HG03025 (cell line): ENCODE results near the gene PTPRJ.
"Not testable (repeated sequence)": the region's sequence is repeated elsewhere in the genome, so short reads cannot be mapped to it uniquely, and the experiment has no call there.

Experiments
- ATAC-seq: cut with Tn5 transposase; IDR thresholded peaks from one replicate; pipeline ENCODE4 v1.9.1; 2021; ENCODE audit warnings: mild to moderate bottlenecking, moderate library complexity; ENCODE audit not compliant: unreplicated experiment, low FRiP score

Gene PTPRJ

DNA sequence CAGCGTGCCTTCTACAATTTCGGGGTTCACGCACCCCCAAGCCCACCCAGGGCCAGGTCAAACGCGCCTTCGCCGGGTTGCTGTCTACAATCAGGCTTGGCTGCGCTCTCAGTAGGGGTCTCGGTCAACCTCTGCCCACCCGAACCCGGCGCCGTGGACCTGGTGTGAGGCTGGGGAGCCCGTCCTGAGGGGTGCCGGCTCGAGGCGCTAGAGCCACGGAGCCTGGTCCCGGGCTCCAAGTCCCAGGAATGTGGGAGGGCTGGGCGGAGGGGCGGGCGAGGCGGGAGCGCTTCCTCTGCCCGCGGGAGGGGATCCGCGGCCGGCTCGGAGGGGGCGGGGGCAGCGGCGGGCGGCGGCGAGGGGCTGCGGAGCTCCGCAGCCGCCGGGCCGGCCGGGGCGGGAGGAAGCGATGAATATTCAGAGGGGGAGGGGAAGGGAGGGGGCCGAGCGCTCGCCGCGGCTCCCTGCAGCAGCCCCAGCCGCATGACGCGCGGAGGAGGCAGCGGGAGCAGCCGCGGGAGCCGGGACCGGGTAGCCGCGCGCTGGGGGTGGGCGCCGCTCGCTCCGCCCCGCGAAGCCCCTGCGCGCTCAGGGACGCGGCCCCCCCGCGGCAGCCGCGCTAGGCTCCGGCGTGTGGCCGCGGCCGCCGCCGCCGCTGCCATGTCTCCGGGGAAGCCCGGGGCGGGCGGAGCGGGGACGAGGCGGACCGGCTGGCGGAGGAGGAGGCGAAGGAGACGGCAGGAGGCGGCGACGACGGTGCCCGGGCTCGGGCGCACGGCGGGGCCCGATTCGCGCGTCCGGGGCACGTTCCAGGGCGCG, at the start of gene PTPRJ:
Gene PTPRJ, plus strand, starts transcription at position 472 of the 819 bp plus-strand sequence. CDS start 354 bp downstream, outside the sequence.
- ATAC-seq: peak; percentile 41

DNA sequence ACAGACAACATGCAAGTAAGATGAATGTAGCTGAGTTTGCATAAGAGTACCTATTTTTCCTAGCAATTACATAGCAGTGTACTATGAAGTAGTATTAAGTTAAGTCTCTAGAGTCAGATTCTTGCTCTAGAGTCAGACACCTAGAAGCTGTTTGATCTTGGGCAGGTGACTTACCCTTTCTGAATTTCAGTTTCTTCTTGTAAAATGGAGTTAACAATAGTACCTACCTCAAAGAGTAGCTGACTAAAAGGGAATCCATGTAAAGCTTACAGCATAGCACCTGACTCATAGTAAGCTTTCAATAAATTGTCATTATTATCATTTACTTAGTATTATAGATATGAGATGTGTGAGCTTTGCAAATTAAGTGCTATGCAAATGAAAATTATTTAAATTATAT, 47.8 kb upstream of the PTPRJ start:
- ATAC-seq: no peak

GRCh38 chr11:47933797-47934196, 46.6 kb upstream of the PTPRJ start:
- ATAC-seq: not testable (repeated sequence)

DNA sequence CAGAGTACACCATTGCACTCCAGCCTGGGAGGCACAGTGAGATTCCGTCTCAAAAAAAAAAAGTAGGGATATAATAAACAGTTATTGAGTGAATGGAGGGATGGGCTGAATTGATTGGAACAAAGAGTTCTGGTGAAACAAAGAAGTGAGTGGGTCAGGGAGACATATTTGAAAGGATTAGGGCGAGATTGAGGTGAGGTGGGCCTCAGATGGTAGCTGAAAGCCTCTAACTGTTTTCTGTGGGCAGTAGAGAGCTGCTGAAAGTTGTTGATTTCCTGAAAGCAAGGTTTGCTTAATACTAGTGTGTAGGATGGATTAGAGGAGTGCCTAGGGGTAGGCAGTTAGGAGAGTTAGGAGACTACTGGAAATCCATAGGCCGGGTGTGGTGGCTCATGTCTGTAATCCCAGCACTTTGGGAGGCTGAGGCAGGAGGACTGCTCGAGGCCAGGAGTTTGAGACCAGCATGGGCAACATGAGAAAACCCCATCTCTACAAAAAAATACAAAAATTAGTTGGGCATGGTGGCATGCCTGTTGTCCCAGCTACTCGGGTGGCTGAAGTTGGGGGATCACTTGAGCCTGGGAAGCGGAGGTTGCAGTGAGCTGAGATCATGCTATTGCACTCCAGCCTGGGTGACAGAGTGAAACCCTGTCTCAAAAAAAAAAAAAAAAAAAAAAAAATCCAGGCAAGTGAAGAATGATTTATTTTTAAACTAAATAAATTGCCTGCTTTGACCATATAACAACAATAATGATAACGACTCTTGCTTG, 41.4 kb upstream of the PTPRJ start:
- no peak for ATAC-seq

DNA sequence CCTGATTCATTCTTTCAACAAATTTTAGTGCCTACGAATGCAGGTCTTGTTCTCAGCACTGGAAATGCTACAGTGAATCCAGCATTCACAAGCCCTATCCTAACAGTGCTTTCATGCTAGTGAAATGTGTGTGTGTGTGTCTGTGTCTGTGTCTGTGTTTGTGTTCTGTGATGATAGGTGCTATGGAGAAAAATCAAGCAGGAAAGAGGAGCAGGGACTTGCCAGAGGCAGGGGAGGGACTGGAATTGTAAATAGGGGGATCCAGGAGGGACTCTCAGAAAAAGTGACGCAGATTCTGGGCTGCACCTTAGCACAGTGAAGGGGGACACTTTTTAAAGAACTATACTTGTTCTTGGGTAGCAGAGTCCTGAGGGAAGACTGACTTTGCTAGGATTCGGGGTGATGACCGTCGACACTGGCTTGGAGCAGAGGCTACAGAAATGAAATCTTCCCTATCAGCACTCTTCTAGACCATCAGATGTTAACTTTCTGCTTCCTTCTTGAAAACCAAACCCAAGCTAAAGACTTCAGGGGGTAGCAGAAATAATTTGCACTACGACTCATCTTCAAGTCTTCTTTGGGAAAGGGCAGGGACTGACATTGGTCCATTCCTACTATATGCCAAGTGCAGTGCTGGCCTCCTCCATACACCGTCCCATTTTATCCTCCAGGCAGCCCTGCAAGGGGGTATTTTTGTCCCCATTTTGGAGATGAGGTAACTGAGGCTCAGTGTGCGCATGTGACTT, 39.3 kb upstream of the PTPRJ start:
- no peak for ATAC-seq

DNA sequence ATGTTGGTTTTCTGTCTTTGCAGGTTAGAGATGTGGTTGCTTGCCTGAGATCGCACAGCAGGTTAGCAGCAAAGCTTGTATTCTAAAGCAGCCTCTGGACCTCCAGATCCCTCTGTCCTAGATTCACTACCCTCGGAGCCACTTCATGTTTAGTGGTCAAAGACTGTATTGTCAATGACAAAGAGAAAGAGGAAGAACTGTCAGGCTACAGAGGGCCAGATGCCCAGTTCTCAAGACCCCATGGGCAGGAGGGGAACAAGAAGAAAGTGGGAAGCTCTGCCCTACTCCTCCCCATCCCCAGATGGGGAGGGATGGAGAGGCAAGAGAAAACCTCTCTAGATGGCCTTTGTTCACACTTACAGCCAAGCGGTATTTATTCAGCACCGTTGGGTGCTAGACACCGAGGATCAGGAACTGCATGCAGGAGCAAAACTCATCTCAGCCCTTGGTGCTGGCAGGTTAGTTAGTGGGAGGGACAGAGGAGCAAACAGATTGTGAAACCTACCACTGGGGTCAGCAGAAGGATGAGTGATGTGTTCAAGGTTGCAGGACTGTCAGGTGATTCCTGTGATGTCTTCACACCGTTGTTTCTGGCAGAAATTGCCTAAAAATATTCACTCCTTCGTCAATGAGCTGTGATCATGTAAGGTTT, 38.3 kb upstream of the PTPRJ start:
- ATAC-seq: no peak

DNA sequence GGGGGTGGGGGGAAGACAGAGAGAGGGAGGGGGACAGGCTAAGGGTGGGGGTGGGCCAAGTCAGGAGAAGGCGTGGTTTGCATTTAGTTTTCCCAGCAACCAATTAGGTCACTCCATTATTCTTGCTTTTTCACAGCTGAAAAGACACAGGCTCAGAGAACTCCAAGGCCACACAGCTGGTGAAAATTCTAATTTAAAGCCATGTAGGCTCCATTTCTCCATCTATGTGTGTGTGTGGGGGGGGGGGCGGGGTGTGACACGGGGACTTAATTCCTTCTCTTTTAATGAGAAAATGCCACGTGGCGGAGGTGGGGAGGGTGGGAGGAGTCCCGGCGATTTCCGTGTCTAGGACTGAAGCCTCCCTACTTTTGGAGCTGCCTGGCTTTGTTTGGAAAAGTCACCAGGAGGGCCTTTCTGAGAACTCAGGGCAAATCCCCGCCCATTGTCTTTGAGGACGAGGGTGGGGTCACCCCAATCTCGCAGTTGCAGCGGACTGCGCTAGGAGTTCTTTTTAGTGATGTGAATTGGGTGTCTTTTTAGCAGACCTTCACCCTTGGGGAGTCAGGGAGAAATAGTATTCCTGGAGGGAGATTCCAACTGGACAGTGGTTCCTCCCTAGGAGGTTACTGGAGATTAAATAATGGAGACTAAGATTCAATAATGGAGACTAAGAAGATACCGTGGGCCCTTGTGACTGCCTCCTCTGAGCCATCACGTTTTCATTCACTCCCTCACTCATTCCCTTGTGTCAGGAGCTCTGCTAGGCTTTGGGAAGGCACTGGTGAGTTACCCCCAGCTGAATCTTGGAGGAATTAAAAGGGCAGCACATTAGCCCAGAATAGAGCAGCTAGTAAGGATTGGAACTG, 36.4 kb upstream of the PTPRJ start:
- ATAC-seq: no peak

DNA sequence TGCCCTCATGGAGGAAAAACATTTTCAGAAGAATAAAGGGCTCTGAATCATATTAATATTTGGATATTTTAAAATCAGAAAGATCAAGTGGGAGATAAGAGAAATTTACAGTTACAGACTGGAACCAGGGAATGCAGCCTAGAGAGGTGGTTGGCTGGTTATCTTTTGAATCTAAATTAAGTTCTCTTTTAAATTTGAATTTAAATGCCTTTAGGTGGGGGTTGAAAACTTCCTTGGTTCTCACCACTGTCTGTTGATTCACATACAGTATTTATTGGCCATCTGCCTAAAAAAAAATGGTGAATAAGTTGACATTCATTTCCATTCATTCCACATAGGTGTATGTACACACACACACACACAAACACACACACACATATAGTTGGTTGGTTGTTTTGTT, 35.7 kb upstream of the PTPRJ start:
- ATAC-seq: no peak

GRCh38 chr11:47946682-47947559, 33.4 kb upstream of the PTPRJ start:
- ATAC-seq: no peak

DNA sequence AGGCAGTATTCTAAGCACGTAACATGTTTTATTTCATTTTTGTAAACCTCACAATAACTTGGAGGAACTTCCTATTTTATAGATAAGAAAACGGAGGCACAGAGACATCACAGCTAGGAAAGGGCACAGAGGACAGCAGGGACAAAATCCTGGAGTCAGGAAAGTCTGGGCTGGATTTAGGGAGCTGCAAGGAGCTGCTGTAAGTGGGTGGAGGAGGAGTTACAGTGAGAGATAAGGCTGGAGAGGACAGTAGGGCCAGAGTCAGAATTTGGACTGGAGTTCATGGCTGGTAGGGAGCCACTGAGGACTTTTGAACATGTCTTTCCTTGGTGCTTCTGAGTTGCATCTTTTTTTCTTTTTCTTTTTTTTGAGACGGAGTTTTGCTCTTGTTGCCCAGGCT, 32.2 kb upstream of the PTPRJ start:
- no peak for ATAC-seq

DNA sequence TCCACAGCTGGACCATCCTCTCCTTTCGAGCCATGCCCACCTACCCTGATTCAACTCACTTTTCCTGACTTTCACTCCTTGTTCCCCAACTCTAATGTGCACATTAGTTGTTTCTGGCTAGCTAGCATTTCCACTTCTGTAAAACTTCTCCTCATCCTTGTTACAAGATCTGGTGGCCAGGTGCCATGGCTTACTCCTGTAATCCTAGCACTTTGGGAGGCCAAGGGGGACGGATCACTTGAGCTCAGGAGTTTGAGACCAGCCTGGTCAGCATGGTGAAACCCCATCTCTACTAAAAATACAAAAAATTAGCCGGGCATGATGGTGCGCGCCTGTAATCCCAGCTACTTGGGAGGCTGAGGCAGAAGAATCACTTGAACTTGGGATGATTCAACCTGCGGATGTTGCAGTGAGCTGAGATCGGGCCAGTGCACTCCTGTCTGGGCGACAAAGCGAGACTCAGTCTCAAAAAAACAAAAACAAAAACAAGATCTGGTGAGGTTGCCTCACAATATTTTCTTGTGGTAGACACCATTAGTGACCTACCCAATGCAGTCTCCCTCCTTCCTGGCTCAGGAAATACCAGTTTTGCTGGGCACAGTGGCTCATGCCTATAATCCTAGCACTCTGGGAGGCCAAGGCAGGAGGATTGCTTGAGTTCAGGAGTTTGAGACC, 31.2 kb upstream of the PTPRJ start:
- ATAC-seq: not testable (repeated sequence)

DNA sequence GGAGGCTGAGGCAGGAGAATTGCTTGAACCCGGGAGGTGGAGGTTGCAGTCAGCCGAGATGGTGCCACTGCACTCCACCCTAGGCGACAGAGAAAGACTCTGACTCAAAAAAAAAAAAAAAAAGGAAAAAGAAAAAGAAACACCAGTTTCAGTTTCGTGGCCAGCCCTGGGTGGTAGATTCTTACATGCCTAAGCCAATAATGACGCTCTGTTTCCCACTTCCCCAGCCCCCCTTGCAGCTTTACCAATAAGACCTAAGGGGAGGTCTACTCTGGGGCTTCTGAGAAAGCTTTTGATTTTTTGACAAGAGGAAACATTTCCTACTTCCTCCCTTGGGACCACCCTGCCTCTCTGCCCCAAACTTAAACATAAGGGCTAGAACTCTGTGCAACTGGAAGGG, 30.0 kb upstream of the PTPRJ start:
- ATAC-seq: no peak

DNA sequence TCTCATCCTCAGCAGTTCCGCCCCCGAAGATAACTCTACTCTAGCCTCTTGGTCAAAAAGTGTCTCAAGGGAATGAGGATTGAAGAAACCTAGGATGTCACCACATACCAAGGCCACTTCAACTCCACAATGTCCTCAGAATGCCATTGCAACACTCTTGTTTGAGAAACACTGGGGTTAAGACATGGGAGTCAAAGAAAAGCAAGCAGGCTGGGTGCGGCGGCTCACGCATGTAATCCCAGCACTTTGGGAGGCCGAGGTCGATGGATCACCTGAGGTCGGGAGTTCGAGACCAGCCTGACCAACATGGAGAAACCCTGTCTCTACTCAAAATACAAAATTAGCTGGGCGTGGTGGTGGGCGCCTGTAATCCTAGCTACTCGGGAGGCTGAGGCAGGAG, 28.9 kb upstream of the PTPRJ start:
- not testable (repeated sequence) for ATAC-seq

DNA sequence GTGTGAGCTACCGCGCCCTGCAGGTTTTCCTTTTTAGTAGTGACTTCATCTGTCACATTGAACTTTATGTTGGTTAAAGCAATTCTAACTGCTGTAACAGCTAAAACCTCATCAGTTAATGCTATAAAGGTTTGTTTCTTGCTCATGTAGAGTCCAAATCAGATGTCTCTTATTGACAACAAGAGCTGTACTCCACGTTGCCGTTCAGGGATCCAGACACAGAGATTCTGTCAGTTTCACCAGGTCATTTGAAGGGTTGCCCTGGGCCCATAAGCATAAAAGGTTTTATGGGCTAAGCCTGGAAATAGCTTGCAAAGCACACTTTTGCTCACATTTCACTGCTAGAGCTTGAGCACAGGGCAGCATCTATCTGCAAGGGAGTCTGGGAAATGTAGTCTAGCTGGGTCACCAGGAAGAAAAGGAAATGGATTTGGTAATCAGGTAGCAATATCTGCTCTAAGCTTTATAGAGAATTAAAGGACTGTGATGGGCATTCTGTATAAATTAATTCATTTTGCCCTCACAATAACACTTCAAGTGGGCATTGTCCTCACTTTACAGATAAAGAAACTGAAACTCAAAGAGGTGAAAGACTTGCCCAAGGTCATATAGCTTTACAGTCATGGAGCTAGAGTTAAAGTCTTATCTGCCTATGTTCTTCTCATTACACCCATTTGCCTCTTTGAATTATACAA, 25.2 kb upstream of the PTPRJ start:
- ATAC-seq: no peak

DNA sequence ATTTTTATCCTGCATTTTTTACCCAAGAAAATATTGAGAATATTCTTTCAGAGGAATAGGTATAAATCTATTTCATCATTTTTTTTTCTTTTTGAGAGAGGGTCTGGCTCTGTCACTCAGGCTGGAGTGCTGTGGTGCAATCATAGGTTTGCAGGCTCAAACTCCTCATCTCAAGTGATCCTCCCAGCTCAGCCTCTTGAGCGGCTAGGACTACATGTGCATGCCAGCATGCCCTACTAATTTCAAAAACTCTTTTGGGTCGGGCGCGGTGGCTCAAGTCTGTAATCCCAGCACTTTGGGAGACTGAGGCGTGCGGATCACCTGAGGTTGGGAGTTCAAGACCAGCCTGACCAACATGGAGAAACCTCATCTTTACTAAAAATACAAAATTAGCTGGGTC, 20.3 kb upstream of the PTPRJ start:
- no peak for ATAC-seq

DNA sequence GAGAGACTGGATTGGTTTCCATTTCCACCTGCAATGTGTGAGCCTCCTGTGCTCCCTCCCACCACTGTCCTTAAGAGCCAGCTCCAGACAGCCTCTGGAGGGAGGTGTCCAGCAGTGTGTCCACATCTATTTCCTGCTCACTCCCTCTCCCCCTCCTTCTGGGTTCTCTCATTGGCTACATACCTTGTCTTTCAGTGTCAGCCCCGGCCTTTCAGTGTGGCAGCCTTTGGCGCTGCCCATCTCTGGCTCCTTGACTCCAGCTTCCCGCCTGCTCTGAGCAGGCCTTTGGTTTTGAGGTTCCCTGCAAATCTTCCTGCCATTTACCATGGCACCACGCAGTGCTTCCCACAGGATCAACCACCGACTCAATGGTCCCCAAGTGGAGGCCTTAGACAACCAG, 19.0 kb upstream of the PTPRJ start:
- ATAC-seq: no peak

GRCh38 chr11:47964546-47964945, 15.8 kb upstream of the PTPRJ start:
- ATAC-seq: no peak
